ENCODE results near the gene MBNL1.

MBNL1 gene

DNA sequence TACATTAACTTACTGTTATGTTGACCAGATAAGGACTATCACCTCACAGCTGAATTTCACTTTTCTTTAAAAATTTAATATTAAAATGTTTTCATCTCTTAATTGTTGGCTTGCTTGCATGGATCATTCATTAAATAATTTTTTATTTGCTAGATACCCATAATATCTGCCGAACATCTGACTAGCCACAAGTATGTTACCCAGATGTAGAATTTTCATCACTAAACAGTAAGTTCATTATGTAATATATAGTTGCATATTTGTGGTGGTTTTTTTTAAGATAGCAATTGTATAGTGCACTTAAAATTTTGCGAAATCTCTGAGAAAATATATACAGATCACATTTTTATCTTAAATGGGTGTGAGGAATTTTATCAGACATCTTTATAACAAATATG lies 190.4 kb downstream of the MBNL1 start:
- DNase-seq (ENCODE audit: low read depth, low spot score): no peak
- H3K27ac ChIP-seq: no peak overlapping the region

DNA sequence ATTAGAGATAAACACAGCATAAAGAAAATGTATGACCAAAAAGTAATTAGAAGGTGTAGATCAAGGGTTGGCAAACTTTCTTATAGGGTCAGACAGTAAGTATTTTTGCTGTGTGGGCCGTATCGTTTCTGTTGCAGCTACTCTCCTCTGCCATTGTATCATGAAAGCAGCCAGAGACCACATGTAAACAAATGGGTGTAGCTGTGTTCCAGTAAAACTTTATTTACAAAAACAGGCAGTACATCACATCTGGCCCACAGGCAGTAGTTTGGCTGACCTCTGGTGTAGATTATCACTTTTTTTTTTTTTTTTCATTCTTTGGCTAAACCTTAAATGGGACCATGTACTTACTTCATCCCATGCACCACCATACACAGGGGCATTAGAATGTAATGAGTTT lies 190.8 kb downstream of the MBNL1 start:
- no peak overlapping the region for H3K27ac ChIP-seq
- no peak for DNase-seq (ENCODE audit: low read depth, low spot score)

DNA sequence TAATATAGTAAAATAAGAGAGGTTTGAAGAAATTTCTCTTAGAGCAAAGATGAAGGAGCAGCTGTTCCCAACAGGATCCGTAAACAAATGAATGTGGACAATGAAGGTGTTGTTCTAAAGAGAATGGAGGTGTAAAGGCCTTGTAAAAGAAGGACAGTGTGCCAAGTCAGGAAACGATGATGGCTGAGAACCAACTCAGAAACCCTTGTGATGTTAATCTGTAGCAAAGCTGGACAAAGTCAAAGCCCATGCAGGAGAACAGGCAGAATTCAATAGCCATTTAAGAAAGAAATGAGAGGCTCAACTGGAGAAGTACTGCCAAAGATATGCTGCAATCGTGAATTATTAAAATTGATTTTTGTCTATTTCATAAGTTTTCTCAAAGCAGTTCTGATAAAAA lies 192.2 kb downstream of the MBNL1 start:
- DNase-seq (ENCODE audit: low read depth, low spot score): no peak

DNA sequence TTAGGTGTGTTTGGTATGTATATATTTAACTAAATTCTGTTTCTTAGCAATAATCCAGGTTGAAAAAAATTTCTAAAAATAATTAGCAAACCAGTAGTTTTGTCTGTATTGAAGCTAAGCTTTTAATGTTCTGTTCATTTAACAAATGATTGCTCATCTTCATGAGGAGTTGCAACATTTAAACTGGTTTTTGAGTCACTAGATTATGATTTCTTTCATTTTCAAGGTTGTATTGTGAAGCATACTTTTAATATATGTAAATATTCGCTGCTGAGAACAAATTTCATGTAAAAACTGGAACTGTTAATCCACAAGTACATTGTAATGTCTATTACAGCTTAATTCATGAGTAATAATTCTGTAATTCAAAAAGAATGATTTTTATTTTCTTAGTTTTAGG lies 192.7 kb downstream of the MBNL1 start:
- DNase-seq (ENCODE audit: low read depth, low spot score): no peak

More for the DNA sequence above, 192.2 kb downstream of the MBNL1 start:
- peak overlapping the region; percentile 48 for H3K27ac ChIP-seq

DNA sequence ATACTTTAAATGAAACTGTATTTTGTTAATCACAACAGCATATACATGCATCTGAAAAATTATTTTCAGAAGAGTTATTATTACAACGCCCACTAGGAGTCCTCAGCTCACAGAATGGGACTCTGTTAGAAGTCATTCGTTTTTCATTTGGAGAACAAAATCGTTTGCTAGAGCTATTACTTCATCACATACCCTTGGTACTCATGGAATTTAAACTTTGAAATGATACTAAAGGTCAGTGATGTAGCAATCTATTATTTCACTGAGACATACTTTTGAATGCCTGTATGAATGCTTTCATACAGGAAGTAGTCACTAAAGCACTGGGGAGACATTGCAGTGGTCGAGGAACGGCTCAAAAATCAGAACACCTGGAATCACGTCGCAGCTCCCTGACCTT lies 198.1 kb downstream of the MBNL1 start:
- H3K27ac ChIP-seq: no peak overlapping the region
- no peak for DNase-seq (ENCODE audit: low read depth, low spot score)

More for the DNA sequence above, 192.7 kb downstream of the MBNL1 start:
- H3K27ac ChIP-seq: peak overlapping the region; percentile 48

DNA sequence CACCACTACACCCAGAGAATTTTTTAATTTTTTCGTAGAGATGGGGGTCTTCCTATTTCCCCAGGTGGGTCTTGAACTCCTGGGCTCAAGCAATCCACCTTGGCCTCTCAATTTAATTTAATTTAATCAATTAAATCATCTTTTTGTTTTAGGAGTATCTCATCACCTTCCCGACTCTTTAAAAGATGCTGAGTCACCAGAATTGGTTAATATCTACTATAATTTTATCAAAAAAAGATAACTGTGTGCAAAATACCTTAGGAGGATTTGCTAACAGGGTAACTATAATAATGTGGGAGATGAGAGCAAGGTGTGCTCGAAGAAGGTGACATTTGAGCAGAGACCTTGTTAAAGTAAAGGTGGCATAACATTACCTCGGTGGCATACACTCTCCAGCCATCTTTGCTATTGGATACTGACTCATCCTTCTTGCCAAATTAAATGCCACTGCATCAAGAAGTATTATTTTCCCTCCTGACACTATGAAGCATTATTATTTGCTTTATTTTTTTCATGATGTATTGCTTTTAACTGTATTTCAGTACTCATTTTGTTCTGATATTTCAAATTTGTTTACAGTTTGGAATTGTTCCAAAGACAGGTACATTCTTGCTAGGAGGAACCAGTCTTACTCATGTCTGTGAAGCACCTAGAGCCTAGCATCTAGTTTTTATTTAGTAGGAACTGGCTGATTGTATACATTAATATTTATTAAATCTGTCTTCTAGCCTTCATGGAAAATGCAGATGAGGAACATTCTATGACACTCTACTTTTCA lies 200.7 kb downstream of the MBNL1 start:
- H3K27ac ChIP-seq: no peak overlapping the region
- DNase-seq (ENCODE audit: low read depth, low spot score): peak; percentile 5

DNA sequence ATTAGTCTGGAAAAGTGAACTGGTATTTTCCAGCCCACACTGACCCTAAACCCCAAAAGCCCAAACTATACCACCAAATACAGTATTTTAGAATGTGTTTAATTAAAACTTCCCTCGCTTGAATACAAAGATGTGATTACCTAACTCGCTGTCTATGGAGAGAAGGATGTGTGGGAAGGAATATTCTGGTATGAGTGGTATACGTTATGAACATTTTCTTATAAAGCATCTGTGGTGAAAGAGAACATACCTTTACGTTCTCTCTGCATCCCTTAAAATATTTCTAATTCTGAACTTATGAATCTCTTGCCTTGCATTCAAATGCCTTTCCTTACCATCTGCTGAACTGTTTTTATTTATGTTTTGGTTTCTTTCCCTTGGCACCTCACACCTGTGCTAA lies 201.4 kb downstream of the MBNL1 start:
- DNase-seq (ENCODE audit: low read depth, low spot score): no peak

DNA sequence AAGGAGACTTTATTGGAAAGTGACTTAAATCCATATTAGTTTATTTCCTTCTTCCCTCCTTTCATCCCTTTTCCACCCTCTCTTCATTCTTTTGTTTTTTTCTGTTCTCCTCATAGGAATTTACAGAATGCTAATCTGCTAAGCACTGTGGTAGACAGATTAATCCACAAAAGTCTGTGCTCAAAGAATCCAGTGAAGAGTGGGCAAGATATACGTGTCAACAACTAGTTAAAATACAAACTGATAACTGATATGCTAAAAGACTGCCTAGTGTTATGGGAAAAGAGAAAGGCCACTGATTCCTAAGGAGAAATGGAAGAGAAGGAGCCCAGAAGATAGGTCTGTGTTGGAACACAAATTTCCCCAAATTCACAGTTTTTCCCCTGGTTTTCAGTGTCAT lies 202.2 kb downstream of the MBNL1 start:
- no peak overlapping the region for H3K27ac ChIP-seq
- no peak for DNase-seq (ENCODE audit: low read depth, low spot score)

More for the DNA sequence above, 201.4 kb downstream of the MBNL1 start:
- H3K27ac ChIP-seq: no peak overlapping the region

DNA sequence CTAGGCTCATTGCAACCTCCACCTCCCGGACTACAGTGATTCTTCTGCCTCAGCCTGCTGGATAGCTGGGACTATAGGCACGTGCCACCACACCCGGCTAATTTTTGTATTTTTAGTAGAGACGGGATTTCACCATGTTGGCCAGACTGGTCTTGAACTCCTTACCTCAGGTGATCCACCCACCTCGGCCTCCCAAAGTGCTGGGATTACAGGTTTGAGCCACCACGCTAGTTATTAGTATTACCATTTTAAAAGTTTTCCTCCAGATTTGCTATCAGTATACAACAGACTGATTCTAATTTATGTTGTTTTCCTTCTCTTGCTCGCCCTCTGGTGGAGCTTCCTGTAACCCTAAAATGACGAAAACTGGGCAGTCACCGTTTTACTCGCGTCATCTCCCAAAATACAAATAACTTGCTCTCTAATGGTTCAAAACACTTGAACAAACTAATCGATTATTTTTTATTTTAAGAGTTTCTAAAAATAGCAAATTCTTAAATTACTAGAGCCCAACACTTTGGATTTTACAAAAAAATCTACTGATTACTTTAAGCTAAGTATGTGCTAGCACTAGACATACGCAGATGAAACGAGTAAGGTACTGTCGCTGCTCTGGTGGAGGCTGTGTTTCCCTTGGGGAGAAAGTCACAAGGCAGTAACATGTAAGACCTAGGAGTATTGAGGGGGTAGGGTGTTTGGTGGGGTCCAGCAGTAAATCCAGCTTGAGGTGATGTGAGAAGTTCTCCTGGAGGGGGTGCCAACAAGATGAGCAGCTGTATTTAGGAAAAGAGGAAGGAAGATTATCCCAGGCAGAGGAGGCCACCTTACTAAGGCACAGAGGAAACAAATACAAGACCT lies 203.3 kb downstream of the MBNL1 start:
- DNase-seq (ENCODE audit: low read depth, low spot score): no peak
- H3K27ac ChIP-seq: no peak overlapping the region

DNA sequence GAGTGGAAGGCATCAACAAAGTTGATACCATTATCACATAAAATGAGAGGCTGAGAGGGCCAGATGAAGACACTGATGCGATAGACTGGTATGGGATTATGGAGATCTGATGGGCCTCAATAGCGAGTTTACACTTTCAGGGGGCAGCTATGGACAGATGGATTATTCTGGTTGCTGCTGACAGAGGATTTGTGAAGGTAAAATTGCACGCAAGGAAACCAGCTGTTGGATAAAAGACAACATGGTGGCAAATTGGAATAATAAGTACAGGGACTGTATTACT lies 203.9 kb downstream of the MBNL1 start:
- DNase-seq (ENCODE audit: low read depth, low spot score): no peak
- no peak overlapping the region for H3K27ac ChIP-seq

DNA sequence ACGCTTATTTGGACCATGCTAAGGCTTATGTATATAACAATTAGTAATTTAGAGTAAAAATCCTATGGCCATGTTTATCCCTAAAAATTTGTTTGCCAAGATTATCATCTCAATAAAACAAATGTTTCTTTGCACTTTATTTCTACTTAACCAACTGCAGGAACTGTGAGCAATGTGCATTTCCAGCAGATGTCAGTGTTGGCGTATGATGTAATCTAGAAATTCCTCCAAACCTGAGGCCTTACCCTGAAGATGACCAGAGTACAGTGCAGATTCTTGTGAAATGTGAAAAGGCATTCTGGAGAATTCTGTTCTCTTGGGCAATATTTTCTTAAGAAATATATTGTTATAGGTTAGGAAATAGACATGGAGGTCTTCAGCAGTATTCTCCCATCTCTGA lies 205.9 kb downstream of the MBNL1 start:
- no peak overlapping the region for H3K27ac ChIP-seq
- peak; percentile 22 for DNase-seq (ENCODE audit: low read depth, low spot score)

DNA sequence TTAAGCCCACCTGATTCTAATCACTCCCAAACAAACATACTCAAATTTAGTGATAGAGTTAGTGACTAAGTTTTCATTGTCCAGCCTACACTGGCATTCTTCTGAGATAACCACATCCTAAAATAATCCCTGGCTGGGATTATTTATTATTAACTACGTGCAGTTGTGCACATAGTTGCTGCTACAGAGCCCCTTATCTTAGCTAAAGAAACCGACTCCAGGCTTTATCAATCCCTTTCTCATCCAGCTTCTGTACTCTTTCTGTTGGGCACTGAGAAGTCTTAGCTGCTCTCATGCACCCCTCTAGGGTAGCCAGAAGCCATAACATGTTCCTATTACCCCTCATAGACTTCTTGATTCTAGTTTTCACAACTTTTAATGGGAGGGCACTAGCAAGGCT lies 208.7 kb downstream of the MBNL1 start:
- no peak for DNase-seq (ENCODE audit: low read depth, low spot score)
- H3K27ac ChIP-seq: no peak overlapping the region

DNA sequence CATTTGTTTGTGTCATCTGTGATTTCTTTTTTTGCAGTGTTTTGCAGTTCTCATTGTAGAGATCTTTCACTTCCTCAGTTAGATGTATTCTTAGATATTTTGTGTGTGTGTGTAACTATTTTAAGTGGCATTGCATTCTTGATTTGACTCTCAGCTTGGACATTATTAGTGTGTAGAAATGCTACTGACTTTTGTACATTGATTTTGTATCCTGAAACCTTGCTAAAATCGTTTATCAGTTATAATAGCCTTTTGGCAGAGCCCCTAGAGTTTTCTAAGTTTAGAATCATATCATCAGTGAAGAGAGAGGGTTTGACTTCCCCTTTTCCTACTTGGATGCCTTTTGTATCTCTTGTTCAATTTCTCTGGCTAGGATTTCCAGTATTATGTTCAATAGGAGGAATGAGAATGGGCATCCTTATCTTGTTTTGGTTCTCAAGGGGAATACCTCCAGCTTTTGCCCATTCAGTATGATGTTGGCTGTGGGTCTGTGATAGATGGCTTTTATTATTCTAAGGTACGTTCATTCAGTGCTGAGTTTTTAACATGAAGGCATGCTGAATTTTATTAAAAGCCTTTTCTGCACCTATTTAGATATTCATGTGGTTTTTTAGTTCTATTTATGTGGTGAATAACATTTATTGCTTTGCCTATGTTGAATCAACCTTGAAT lies 211.7 kb downstream of the MBNL1 start:
- DNase-seq (ENCODE audit: low read depth, low spot score): no peak
- H3K27ac ChIP-seq: no peak overlapping the region

DNA sequence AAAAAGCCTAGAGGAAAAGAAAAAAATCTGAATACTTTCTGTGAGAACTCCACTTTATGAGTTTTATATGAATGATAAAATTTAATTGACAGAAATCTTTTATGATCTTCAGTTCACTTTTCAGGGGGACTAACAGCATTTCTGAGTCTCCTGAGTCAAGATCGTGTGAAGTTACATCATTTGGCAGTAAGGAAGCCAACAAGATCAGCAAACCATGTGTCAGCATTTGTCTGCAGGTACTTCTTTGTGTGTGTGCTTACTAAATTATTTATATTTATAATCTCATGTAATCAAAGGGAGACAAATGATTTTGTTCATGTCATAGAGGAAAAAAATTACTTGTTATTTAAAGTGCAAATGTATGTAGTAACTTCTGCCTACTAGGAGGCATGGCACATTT lies 217.6 kb downstream of the MBNL1 start:
- DNase-seq (ENCODE audit: low read depth, low spot score): no peak
- no peak overlapping the region for H3K27ac ChIP-seq

DNA sequence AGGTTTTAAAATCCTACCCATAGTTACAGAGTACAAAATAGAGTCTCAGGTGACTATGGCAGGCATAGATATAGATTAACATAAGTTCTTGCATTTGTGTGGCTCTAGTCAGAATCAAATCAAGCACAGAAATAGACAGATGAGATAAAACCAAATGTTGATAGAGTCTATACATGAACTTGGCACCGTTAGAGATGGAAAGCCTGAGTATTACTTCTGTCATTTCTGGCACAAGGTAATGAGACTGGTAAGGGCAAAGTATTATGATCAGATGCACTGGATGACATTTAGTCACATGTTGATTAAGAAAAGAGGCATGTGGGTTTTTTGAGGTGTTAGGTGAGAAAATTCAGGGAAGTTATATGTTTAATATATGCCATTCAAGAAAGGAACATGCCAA lies 219.7 kb downstream of the MBNL1 start:
- no peak for DNase-seq (ENCODE audit: low read depth, low spot score)
- no peak overlapping the region for H3K27ac ChIP-seq

DNA sequence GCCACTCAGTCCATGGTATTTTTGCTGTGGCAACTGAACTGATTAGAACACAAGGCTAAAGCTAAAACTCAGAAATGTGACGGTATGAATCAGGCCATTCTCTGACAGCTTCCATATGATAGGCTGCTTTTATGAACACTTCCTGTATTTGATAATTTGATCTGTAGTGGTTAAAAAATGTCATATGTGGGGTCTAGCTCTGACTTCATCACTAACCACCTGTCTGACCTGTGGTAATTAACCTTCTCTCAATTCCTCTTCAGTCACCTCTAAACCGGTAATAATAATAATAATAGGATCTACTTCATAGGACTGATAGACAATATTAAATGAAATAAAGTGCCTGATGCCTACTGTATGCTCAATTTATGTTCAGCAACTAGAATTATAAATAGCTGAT lies 223.2 kb downstream of the MBNL1 start:
- no peak for DNase-seq (ENCODE audit: low read depth, low spot score)

DNA sequence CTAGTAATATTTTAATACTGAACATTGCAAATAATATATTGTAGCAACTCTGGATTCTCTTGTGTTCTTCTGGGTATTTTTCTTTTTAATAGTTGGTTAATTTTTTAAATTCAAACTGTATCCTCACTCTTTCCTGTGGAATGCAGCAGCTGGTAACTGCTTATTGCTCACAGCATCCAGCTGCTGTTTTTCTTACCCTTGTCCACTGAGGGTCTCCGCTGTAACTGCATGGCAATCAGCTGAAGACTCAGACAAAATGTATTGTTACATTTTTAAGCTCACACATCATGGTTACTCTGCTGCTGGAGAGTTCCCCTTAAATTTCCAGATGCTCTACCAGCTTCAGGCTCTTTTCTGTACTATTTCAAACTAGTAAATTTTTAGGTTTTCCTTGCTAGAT lies 227.6 kb downstream of the MBNL1 start:
- no peak overlapping the region for H3K27ac ChIP-seq
- DNase-seq (ENCODE audit: low read depth, low spot score): no peak

More for the DNA sequence above, 223.2 kb downstream of the MBNL1 start:
- H3K27ac ChIP-seq: no peak overlapping the region

DNA sequence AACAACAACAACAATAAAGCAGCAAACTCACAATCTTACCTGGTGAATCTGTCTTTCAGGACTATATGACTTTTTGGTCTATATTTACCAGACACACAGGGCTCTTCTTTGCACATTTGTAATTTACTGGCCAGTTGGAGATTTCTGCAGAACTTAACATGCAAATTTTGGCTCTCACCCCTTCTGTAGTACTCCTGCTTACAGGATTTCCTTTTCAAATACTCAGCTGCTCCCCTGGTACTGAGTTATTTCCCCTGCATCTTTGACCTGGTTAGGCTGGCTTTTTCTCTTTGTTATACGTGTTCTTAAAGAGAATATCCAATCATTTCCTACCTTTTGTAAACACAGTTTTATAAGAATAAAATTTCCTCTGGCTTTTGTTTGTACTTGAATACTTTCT lies 228.0 kb downstream of the MBNL1 start:
- DNase-seq (ENCODE audit: low read depth, low spot score): no peak
- H3K27ac ChIP-seq: no peak overlapping the region

DNA sequence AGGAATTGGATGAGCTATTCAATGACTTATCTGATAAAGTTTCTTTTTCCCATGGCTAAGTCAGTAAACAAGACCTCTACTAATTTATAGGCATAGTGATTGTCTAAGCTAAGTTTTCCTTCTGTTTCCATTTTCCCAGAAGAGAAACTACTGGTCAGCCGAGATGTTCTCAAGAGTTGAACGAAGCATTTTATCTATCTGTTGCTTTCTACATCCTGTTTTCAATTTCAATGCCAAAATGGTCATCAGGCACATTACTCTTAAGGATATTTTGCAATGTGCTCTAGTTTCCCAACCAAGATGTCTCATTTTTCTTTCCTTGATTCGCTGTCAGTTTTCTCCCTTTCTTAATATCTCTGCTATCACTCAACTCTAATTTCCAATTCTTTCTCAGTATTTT lies 228.7 kb downstream of the MBNL1 start:
- DNase-seq (ENCODE audit: low read depth, low spot score): no peak
- H3K27ac ChIP-seq: no peak overlapping the region

DNA sequence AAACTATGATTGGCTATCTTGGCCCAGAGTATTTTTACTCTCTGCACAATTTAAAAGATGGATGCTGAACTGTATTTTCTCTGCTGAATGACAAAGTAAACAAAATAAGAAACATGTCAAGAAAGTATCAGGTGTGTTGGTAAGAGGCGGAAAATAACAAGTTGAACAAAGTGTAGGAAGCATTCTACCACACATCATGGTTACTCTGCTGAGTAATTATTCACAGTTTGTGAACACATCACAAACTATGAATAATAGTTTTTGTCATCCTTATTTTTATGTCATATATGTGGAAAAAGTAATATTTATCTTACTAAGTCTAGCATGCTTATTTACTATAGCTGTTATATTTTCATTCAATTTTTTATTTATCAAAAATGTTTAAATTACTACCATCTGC lies 229.2 kb downstream of the MBNL1 start:
- H3K27ac ChIP-seq: no peak overlapping the region
- no peak for DNase-seq (ENCODE audit: low read depth, low spot score)

DNA sequence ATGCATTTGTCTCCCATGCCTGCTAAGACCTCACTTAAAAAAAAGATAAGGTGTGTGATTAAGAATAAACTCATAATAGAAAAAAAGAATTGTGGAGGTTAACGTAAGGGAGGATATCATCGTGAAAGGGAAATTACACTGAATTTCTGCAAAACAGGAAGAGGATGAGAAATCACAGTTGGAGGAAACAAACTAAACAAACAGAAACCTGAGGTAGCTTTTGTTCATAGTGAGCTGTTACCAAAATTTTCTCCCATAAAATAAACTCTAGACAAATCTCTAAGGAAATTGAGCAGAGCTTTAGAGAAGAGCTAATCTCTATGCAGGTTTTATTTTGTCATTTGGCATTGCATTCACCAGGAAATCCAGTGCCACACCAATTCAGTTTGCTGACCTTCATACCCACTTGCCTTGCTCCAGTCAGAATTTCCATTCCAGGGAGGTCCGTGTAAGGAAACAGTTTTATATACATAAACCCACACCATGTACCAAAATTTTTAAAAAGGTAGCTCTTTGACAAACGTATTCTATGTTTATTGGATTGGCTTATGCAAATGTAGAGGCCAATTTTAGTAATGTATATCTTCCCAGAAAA lies 231.2 kb downstream of the MBNL1 start:
- no peak for DNase-seq (ENCODE audit: low read depth, low spot score)
- no peak overlapping the region for H3K27ac ChIP-seq
